ENCODE measurements around the gene CDK18.

CDK18 gene

DNA sequence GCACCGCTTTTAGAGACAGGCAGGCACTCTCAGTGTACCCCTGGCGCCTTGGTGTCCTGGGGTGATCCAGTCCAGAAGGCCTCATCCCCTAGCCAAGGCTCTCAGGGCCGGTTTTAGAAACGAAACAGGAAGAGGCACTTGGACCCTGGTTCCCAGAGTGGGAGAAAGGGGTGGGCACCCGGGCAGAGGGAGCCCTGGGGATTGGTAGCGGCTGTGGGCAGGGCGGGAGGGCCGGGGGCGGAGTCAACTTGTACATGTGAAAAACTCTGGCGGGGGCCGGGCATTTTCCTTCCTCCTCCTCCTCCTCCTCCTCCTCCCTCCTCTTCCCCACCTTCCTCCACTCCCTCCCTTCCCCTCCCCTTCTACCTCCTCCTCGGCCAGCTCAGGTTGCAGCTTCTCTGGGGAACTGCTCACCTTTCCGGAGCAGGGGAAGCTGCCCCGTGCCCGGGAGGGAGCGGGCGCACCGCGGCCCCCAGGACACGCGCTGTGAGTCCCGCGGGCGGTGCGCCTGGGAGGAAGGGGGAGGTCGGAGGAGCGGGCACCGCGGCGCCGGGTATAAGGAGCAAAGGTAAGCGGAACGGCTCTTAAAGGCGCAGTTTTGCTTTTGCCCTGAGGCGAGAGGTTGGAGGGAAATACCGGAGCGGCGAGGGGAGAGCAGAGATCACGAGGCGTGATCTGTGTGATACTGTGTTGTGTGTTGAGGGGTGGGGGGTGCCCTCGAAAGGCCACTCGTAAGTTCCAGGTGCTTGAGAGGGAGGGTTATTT is at the start of gene CDK18:
Gene CDK18, plus strand, starts transcription at position 359 of the 765 bp plus-strand sequence. CDS start 18,499 bp downstream, outside the sequence.
- no peaks in the 10 kb centered on the region for H3K36me3 ChIP-seq (ENCODE audit: control insufficient read depth in 2 of 2, insufficient read depth in 2 of 2, low read length in 2 of 2)
- H3K27me3 ChIP-seq (ENCODE audit: control insufficient read depth in 1 of 2, insufficient read depth in 2 of 2, low read length in 2 of 2), result no peaks in the 10 kb centered on the region
- peak within 1 kb of the TSS; percentile 49 for H3K27ac ChIP-seq (ENCODE audit: low read length)
- H3K4me3 ChIP-seq (ENCODE audit: low read length in 2 of 2), result peak within 1 kb of the TSS; percentile 81 to 87
- H3K4me1 ChIP-seq (ENCODE audit: control insufficient read depth, insufficient read depth, low read length), result peaks cover 25% of the 10 kb centered on the region
- H3K9ac ChIP-seq (ENCODE audit: low read length in 2 of 2), result peak within 1 kb of the TSS; percentile 74 to 77
- no peaks in the 10 kb centered on the region for H3K9me3 ChIP-seq (ENCODE audit: control insufficient read depth in 2 of 2, low read length in 2 of 2)

DNA sequence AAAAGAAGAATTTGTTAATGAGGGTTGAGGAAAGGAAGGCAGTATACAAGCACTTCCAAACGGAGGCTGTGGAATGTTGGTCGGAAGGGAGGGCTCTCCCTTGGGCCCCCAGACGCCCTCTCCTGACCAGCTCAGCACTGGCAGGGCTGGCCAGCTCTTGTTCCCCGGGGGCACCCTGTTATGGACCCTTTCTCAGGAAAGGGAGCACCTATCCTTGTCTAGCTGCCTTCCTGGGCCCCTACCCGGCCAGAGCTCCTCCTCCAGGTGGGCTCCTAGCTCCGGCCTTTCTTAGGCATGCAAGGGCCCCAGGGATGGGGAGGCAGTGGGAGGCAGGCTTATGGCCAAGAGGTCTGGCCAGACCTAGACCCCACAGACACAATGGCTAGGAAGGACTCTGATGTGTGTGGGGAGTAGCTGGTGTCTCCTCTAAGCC is 49.5 kb upstream of the CDK18 start:
- Histone ChIP-seq H3K4me3 (ENCODE audit: low read length in 2 of 2) (no peak overlapping the region), H3K4me1 (ENCODE audit: control insufficient read depth, insufficient read depth, low read length) (peaks cover 16% of the 10 kb centered on the region), H3K27ac (ENCODE audit: low read length) (no peak overlapping the region), H3K9ac (ENCODE audit: low read length in 2 of 2) (no peak overlapping the region), H3K27me3 (ENCODE audit: control insufficient read depth in 1 of 2, insufficient read depth in 2 of 2, low read length in 2 of 2) (peaks cover 72 to 84% of the 10 kb centered on the region in 2 donors), H3K9me3 (ENCODE audit: control insufficient read depth in 2 of 2, low read length in 2 of 2) (no peaks in the 10 kb centered on the region), H3K36me3 (ENCODE audit: control insufficient read depth in 2 of 2, insufficient read depth in 2 of 2, low read length in 2 of 2) (no peaks in the 10 kb centered on the region)

DNA sequence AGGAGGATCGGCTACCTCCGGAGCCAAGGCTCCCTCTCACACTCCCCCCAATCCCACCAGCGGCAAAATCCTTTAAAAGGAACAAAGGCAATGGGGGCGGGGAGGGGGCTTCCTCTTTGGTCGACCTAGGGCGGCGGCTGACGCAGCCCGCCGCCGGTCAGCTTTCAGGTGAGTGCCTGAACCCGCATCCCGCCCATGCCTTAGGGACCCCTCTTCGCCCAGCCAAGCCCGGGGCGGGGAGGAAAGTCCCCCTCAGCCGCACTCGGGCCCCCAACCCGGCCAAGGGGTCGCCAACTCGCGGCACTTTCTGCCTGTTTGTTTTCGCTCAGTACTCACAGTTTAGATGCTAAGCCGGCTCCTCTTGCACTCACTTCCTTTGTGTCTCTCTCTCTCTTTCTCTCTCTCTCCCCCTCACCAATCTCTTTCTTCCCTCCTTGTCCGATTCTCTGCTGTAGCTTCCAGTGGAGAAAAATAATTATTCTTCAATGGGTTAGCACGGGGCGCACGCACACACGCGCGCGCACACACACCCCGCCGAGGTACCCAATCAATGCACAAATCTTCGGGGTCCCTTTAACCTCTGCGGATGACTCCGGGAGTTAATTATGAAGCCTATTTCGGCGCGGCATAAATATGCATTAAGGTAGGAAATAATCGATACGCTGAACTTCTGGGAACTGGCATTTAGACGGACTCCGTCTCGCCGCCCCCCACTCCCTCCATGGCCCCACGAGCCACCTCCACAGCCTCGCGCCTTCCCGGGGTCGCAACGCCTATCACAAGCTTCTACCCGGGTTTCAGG is 48.7 kb upstream of the CDK18 start, which contains the start of gene BLACAT1:
Gene BLACAT1, minus strand, starts transcription at position 465 of the 802 bp plus-strand sequence.
- H3K4me1 ChIP-seq (ENCODE audit: control insufficient read depth, insufficient read depth, low read length), result peaks cover 16% of the 10 kb centered on the region
- peak within 1 kb of the TSS in 1 of 2 donors; percentile 40 for H3K4me3 ChIP-seq (ENCODE audit: low read length in 2 of 2)
- peaks cover 72 to 85% of the 10 kb centered on the region in 2 donors for H3K27me3 ChIP-seq (ENCODE audit: control insufficient read depth in 1 of 2, insufficient read depth in 2 of 2, low read length in 2 of 2)

DNA sequence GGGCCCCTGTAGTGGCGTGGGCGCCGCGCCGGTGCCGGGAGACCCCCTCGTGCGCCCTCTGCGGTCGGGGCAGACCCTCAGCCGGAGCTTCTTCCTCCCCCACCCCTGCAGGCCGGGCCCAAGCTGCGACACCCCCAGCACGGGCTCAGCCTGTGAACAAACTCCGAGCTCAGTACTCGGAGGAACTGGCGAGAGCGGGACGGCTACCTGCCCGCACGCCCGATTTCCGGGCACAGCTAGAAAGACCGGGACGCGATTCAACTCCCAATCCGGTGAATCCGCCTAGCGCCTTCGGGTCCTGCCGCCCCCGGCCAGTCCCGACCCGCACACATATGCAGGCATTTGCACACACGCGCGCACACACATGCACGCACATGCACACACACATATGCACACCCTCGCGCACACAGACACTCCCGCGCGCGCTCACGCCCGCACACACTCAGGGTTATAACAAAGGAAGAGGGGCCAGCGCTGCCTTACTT is 48.0 kb upstream of the CDK18 start:
- Histone ChIP-seq H3K9me3 (ENCODE audit: control insufficient read depth in 2 of 2, low read length in 2 of 2) (no peaks in the 10 kb centered on the region), H3K9ac (ENCODE audit: low read length in 2 of 2) (no peak overlapping the region), H3K4me1 (ENCODE audit: control insufficient read depth, insufficient read depth, low read length) (peaks cover 16% of the 10 kb centered on the region), H3K36me3 (ENCODE audit: control insufficient read depth in 2 of 2, insufficient read depth in 2 of 2, low read length in 2 of 2) (no peaks in the 10 kb centered on the region), H3K27ac (ENCODE audit: low read length) (no peak overlapping the region), H3K4me3 (ENCODE audit: low read length in 2 of 2) (peak overlapping the region in 1 of 2 donors; percentile 35), H3K27me3 (ENCODE audit: control insufficient read depth in 1 of 2, insufficient read depth in 2 of 2, low read length in 2 of 2) (peaks cover 71 to 79% of the 10 kb centered on the region in 2 donors)

More for the DNA sequence above, 48.7 kb upstream of the CDK18 start, which contains the start of gene BLACAT1:
- Histone ChIP-seq H3K9me3 (ENCODE audit: control insufficient read depth in 2 of 2, low read length in 2 of 2) (no peaks in the 10 kb centered on the region), H3K9ac (ENCODE audit: low read length in 2 of 2) (no peak within 1 kb of the TSS), H3K27ac (ENCODE audit: low read length) (no peak within 1 kb of the TSS), H3K36me3 (ENCODE audit: control insufficient read depth in 2 of 2, insufficient read depth in 2 of 2, low read length in 2 of 2) (no peaks in the 10 kb centered on the region)

DNA sequence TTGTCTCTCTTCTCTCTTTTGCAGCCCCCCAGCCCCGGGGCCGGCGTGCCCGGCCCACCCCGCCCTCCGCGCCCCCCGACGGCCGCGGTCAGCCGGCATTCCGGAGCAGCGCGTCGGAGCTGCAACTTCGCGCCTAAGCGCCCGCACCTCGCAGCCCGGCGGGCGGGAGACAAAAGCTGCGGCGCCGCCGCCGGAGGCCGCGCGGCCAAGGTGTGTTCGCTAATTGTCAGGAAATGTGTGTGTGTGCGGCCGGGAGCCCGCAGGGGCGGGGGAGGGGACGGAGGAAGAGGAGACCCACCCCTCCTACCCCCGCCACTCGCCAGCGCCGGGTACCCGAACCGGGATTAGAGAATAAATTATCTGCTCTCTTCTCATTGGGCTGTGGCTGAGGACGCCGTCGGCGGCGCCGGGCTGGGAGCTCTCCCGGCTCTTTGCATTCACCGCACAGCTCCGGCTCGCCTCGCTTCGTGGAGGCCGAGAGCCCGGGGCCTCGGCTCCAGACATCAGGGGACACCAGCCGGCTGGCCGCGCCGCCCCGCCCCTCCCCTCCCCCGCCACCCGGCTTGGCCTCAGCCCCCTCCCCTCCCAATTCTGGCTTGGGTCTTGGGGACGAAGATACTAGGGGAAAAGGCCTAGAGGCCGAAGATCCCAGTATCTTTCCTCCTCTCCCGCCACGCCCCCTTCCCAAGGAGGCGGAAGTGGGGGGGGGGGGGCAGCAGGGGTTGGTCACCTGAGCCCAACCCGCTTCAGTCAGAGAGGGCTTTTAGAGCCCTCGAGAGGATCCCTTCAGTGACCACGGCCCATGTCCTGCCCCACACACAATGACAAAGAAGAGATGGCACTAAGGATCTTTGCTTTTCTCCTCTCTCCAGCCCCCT is 47.4 kb upstream of the CDK18 start:
- Histone ChIP-seq H3K4me1 (ENCODE audit: control insufficient read depth, insufficient read depth, low read length) (peaks cover 16% of the 10 kb centered on the region), H3K4me3 (ENCODE audit: low read length in 2 of 2) (peak overlapping the region in 1 of 2 donors; percentile 40), H3K9me3 (ENCODE audit: control insufficient read depth in 2 of 2, low read length in 2 of 2) (no peaks in the 10 kb centered on the region), H3K36me3 (ENCODE audit: control insufficient read depth in 2 of 2, insufficient read depth in 2 of 2, low read length in 2 of 2) (no peaks in the 10 kb centered on the region), H3K27ac (ENCODE audit: low read length) (no peak overlapping the region), H3K27me3 (ENCODE audit: control insufficient read depth in 1 of 2, insufficient read depth in 2 of 2, low read length in 2 of 2) (peaks cover 67 to 72% of the 10 kb centered on the region in 2 donors), H3K9ac (ENCODE audit: low read length in 2 of 2) (no peak overlapping the region)

DNA sequence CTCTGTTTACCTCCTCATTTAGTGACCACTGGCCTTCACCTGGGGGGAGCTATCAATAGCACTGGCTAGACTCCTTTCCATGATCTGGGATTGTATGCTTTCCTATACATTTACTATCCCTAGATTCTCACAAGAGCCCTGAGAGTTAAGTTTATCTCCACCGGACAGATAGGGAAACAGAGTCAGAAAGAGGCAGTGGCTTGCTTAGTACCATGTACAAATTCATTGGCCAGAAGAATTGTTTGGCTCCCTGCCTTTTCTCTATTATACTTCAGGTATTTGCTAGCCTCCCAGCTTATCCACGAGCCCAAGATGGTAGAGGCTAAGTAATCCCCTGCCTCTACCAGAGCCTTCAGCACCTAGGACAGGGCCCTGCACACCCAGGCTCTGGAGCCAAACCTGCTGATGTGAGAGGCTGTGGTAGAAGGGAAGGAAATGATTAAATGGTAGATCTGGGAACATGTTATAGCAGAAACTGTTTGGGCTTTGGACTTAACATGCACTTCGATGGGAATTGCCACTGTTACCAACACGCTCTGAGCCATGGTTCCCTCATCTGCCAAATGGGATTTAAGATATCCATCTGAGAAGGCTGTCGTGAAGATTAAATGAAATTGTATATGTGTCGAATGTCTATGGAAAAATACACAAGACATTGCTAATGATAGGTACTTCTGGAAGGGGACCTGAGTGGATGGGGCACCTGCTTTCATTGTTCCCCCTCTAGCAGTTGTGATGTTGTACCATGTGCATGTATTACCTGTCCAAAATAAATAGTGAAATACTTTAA is 45.5 kb upstream of the CDK18 start:
- Histone ChIP-seq H3K9me3 (ENCODE audit: control insufficient read depth in 2 of 2, low read length in 2 of 2) (no peaks in the 10 kb centered on the region), H3K27ac (ENCODE audit: low read length) (no peak overlapping the region), H3K4me1 (ENCODE audit: control insufficient read depth, insufficient read depth, low read length) (peaks cover 16% of the 10 kb centered on the region), H3K9ac (ENCODE audit: low read length in 2 of 2) (no peak overlapping the region), H3K27me3 (ENCODE audit: control insufficient read depth in 1 of 2, insufficient read depth in 2 of 2, low read length in 2 of 2) (peaks cover 51 to 54% of the 10 kb centered on the region in 2 donors), H3K36me3 (ENCODE audit: control insufficient read depth in 2 of 2, insufficient read depth in 2 of 2, low read length in 2 of 2) (no peaks in the 10 kb centered on the region), H3K4me3 (ENCODE audit: low read length in 2 of 2) (no peak overlapping the region)

DNA sequence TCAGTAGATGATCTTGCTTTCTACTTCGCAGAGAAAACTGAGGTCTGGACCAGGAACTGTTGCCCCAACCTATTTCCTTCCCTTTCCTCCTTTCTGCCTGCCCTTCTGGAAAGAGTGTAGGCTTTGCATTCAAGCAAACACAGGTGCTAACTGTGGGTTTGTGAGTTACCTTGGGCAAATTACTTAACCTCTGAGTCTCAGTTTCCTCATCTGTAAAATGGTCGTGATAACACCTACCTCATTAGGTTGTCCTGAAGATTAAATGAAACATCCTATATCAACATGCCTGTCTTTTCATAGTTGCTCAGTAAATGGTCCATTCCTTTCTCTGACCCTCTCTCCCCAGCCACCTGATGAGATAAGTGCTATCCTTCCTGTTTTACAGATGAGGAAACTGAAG is 39.1 kb upstream of the CDK18 start:
- no peak overlapping the region for H3K27ac ChIP-seq (ENCODE audit: low read length)
- H3K9ac ChIP-seq (ENCODE audit: low read length in 2 of 2), result no peak overlapping the region
- peaks cover 2 to 15% of the 10 kb centered on the region in 2 donors for H3K27me3 ChIP-seq (ENCODE audit: control insufficient read depth in 1 of 2, insufficient read depth in 2 of 2, low read length in 2 of 2)
- no peaks in the 10 kb centered on the region for H3K36me3 ChIP-seq (ENCODE audit: control insufficient read depth in 2 of 2, insufficient read depth in 2 of 2, low read length in 2 of 2)
- no peaks in the 10 kb centered on the region for H3K9me3 ChIP-seq (ENCODE audit: control insufficient read depth in 2 of 2, low read length in 2 of 2)
- no peaks in the 10 kb centered on the region for H3K4me1 ChIP-seq (ENCODE audit: control insufficient read depth, insufficient read depth, low read length)
- no peak overlapping the region for H3K4me3 ChIP-seq (ENCODE audit: low read length in 2 of 2)

DNA sequence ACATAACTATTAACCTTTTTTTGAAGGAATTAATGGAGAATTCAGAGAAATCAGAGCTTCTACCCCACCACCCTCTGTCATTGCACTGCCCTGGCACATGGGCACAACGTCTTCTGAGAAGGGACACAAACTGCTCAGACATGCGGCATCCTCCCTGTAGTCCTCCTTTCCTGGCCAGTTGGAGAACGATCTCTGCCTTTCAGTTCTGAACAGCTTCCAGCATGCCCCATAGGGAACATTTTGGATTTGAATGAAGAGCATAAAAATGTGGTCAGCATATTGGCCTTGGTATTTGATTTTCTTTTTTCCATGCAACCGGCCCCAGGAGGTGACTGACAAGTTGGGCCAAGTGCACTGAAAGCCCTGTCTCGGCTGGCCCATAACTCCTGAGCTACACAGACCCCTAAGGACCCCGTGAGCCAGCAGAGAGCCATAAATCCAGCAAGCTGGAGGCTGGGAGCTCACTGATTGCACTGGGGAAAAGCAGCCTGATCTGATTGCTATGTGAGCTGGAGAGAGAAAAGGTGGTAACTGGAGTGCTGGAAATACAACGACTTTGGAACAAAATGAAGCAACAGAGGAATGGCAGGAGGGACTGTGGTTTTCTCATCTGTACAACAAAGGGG is 37.8 kb upstream of the CDK18 start:
- H3K27ac ChIP-seq (ENCODE audit: low read length), result no peak overlapping the region
- no peak overlapping the region for H3K4me3 ChIP-seq (ENCODE audit: low read length in 2 of 2)
- no peaks in the 10 kb centered on the region for H3K9me3 ChIP-seq (ENCODE audit: control insufficient read depth in 2 of 2, low read length in 2 of 2)
- no peaks in the 10 kb centered on the region for H3K36me3 ChIP-seq (ENCODE audit: control insufficient read depth in 2 of 2, insufficient read depth in 2 of 2, low read length in 2 of 2)
- no peaks in the 10 kb centered on the region for H3K4me1 ChIP-seq (ENCODE audit: control insufficient read depth, insufficient read depth, low read length)
- no peak overlapping the region for H3K9ac ChIP-seq (ENCODE audit: low read length in 2 of 2)
- peaks cover 2 to 10% of the 10 kb centered on the region in 2 donors for H3K27me3 ChIP-seq (ENCODE audit: control insufficient read depth in 1 of 2, insufficient read depth in 2 of 2, low read length in 2 of 2)

DNA sequence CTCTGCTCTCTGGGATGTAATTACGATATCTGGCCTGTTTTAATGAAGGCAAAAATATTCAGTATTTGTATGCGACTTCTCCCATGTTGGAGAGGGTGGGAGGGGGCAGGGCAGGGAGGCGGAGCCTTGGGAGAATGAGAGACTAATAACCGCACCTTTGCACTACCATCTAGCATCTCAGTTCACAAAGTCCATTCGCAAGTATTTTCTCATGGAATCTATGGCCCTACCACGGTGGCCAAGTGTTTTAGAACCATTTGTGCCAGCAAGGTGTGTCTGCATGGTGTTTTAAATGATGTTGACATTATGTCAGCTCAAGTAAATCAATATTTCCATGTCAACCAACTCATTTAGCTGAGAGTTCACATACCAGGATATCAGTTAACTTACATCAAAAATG is 34.3 kb upstream of the CDK18 start:
- no peak overlapping the region for H3K9ac ChIP-seq (ENCODE audit: low read length in 2 of 2)
- no peaks in the 10 kb centered on the region for H3K36me3 ChIP-seq (ENCODE audit: control insufficient read depth in 2 of 2, insufficient read depth in 2 of 2, low read length in 2 of 2)
- no peaks in the 10 kb centered on the region for H3K4me1 ChIP-seq (ENCODE audit: control insufficient read depth, insufficient read depth, low read length)
- H3K9me3 ChIP-seq (ENCODE audit: control insufficient read depth in 2 of 2, low read length in 2 of 2), result peaks cover 4 to 5% of the 10 kb centered on the region in 2 donors
- no peak overlapping the region for H3K27ac ChIP-seq (ENCODE audit: low read length)
- H3K27me3 ChIP-seq (ENCODE audit: control insufficient read depth in 1 of 2, insufficient read depth in 2 of 2, low read length in 2 of 2), result peaks cover 8 to 23% of the 10 kb centered on the region in 2 donors
- H3K4me3 ChIP-seq (ENCODE audit: low read length in 2 of 2), result no peak overlapping the region

Data from stomach smooth muscle (tissue), 2 donors.